ENCODE results near the gene RNF128. TPM values are rescaled to one million over a fixed set of nuclear protein-coding genes. Genes with fewer than 3 reads are reported as not detected.

RNF128 gene
- total and polyA plus RNA-seq, 10 of the 15 experiments (the other 5 are each of a cell fraction or from before 2014, with no cell fraction given) = 0.10 TPM; not detected in 9

- ChIA-PET RAD21 (ENCODE audit: unreplicated experiment) (no interaction called here), CTCF (interaction anchor here (0.9 kb wide), 1 partner anchor 12 kb away, joined by 4 read pairs; no protein-coding TSS in a partner anchor), POLR2A (no interaction called here), SMC1A (ENCODE audit: uncharacterized antibody, unreplicated experiment) (interaction anchor here (1.7 kb wide), 1 partner anchor 13 kb away, joined by 3 read pairs; no protein-coding TSS in a partner anchor)
- FAIRE-seq (no peak), DNase-seq (ENCODE audit: low read depth, low spot score) (no peak), ATAC-seq (no peak)
- Histone ChIP-seq H3K36me3 (ENCODE audit: control insufficient read depth in 2 of 2, insufficient read depth in 2 of 2, low read length in 1 of 2) (no peaks in the 10 kb centered on the region), H3K4me1 (ENCODE audit: control insufficient read depth, insufficient read depth, low read length) (no peaks in the 10 kb centered on the region), H3K79me2 (ENCODE audit: control insufficient read depth, insufficient read depth, low read length) (no peaks in the 10 kb centered on the region), H3K4me3 (no peak overlapping the region), H3K27me3 (replicated peaks in 1 of 2; ENCODE audit: control insufficient read depth in 2 of 2, insufficient read depth in 2 of 2, low read length in 1 of 2) (no peaks in the 10 kb centered on the region), H3K9me3 (replicated peaks; ENCODE audit: control insufficient read depth, insufficient read depth, low read length) (no peaks in the 10 kb centered on the region), H2AFZ (ENCODE audit: control insufficient read depth, low read depth, low read length) (no peak overlapping the region), H3K9ac (ENCODE audit: control insufficient read depth, insufficient read depth, low read length) (no peak overlapping the region), H3K4me2 (ENCODE audit: control insufficient read depth, insufficient read depth) (no peak overlapping the region), H4K20me1 (ENCODE audit: control insufficient read depth, insufficient read depth) (no peaks in the 10 kb centered on the region), H3K27ac (ENCODE audit: control insufficient read depth, insufficient read depth) (no peak overlapping the region)
- no peak for TF ChIP-seq ASH2L (IDR thresholded peaks at IDR 0.05; ENCODE audit: borderline replicate concordance, low read depth)
- no peak for TF ChIP-seq SIN3A (IDR thresholded peaks at IDR 0.05; ENCODE audit: low read depth, low read length)
- TF ChIP-seq, protein P1, sequence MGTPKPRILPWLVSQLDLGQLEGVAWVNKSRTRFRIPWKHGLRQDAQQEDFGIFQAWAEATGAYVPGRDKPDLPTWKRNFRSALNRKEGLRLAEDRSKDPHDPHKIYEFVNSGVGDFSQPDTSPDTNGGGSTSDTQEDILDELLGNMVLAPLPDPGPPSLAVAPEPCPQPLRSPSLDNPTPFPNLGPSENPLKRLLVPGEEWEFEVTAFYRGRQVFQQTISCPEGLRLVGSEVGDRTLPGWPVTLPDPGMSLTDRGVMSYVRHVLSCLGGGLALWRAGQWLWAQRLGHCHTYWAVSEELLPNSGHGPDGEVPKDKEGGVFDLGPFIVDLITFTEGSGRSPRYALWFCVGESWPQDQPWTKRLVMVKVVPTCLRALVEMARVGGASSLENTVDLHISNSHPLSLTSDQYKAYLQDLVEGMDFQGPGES (IDR thresholded peaks at IDR 0.05) = no peak
- TF ChIP-seq, protein P2, sequence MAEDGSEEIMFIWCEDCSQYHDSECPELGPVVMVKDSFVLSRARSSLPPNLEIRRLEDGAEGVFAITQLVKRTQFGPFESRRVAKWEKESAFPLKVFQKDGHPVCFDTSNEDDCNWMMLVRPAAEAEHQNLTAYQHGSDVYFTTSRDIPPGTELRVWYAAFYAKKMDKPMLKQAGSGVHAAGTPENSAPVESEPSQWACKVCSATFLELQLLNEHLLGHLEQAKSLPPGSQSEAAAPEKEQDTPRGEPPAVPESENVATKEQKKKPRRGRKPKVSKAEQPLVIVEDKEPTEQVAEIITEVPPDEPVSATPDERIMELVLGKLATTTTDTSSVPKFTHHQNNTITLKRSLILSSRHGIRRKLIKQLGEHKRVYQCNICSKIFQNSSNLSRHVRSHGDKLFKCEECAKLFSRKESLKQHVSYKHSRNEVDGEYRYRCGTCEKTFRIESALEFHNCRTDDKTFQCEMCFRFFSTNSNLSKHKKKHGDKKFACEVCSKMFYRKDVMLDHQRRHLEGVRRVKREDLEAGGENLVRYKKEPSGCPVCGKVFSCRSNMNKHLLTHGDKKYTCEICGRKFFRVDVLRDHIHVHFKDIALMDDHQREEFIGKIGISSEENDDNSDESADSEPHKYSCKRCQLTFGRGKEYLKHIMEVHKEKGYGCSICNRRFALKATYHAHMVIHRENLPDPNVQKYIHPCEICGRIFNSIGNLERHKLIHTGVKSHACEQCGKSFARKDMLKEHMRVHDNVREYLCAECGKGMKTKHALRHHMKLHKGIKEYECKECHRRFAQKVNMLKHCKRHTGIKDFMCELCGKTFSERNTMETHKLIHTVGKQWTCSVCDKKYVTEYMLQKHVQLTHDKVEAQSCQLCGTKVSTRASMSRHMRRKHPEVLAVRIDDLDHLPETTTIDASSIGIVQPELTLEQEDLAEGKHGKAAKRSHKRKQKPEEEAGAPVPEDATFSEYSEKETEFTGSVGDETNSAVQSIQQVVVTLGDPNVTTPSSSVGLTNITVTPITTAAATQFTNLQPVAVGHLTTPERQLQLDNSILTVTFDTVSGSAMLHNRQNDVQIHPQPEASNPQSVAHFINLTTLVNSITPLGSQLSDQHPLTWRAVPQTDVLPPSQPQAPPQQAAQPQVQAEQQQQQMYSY (CRISPR knock-in tag; IDR thresholded peaks at IDR 0.05) = no peak
- TF ChIP-seq CHD2 (IDR thresholded peaks at IDR 0.05; ENCODE audit: borderline replicate concordance, low read depth, low read length) = no peak
- no TSS peak for BruUV-seq (replicated peaks)
- 22% methylated on average over 7 of the region's 7 CpGs for WGBS (ENCODE audit: insufficient coverage, insufficient replicate concordance, low lambda C conversion rate, missing lambda C conversion rate)
- in situ Hi-C loops (cut with MboI) = no loop called here
- intact Hi-C loops (cut with micrococcal nuclease; ENCODE audit: unreplicated experiment) = no loop called here
These were observed 34.0 kb upstream of the RNF128 start for GRCh38 chrX:106692425-106693065.

Measured in GM12878 (cell line).